Smooth muscle cell (in vitro differentiated cells): Measurements from ENCODE around the gene CCL19. TPM values are rescaled to one million over a fixed set of nuclear protein-coding genes. Genes with fewer than 3 reads are reported as not detected.

Experiments used
- DNase-seq: peaks from one replicate; lab custom pipeline; 2025; ENCODE audit not compliant: unreplicated experiment; lab: John Stamatoyannopoulos, UW
- H2AFZ ChIP-seq: fragments of 200-600 bp; sonication (generic); 2 replicates; pipeline ENCODE4 v1.6.0; 2016; ENCODE audit warnings: antibody characterized with exemption, low read depth, mild to moderate bottlenecking
- H3F3A ChIP-seq: fragments of 200-600 bp; sonication (generic); 2 replicates; pipeline ENCODE4 v1.6.0; 2017; ENCODE audit warnings: antibody characterized with exemption, low read depth
- H3K27ac ChIP-seq: fragments of 200-600 bp; sonication (generic); 2 replicates; pipeline ENCODE4 v1.5.1; 2016; ENCODE audit warnings: low read depth, mild to moderate bottlenecking
- H3K27me3 ChIP-seq: fragments of 200-600 bp; sonication (generic); 2 replicates; pipeline ENCODE4 v1.6.1; 2016; ENCODE audit warnings: low read depth, mild to moderate bottlenecking
- H3K36me3 ChIP-seq: fragments of 200-600 bp; sonication (generic); 2 replicates; pipeline ENCODE4 v1.5.1; 2016; ENCODE audit warnings: low read depth
- H3K4me1 ChIP-seq: fragments of 200-600 bp; sonication (generic); 2 replicates; pipeline ENCODE4 v1.5.1; 2016; ENCODE audit warnings: low read depth
- H3K4me2 ChIP-seq: fragments of 200-600 bp; sonication (generic); 2 replicates; pipeline ENCODE4 v1.6.0; 2016; ENCODE audit warnings: mild to moderate bottlenecking
- H3K4me3 ChIP-seq: fragments of 200-600 bp; sonication (generic); 2 replicates; pipeline ENCODE4 v1.5.1; 2016; ENCODE audit warnings: mild to moderate bottlenecking
- H3K79me2 ChIP-seq: fragments of 200-600 bp; sonication (generic); 2 replicates; pipeline ENCODE4 v1.6.0; 2016; ENCODE audit warnings: low read depth, mild to moderate bottlenecking
- H3K9ac ChIP-seq: fragments of 200-600 bp; sonication (generic); 2 replicates; pipeline ENCODE4 v1.6.0; 2016; ENCODE audit warnings: low read depth
- H3K9me3 ChIP-seq: fragments of 200-600 bp; sonication (generic); replicated peaks from 2 replicates; pipeline ENCODE4 v1.5.1; 2016; ENCODE audit warnings: low read depth
- H4K20me1 ChIP-seq: fragments of 200-600 bp; sonication (generic); 2 replicates; pipeline ENCODE4 v1.6.0; 2016; ENCODE audit warnings: low read depth
- CTCF ChIP-seq: fragments of 200-600 bp; sonication (generic); IDR thresholded peaks from 2 replicates; pipeline ENCODE4 v1.5.1; 2017; ENCODE audit warnings: borderline replicate concordance, mild to moderate bottlenecking, antibody characterized with exemption; ENCODE audit not compliant: insufficient read depth, poor library complexity, severe bottlenecking
- WGBS: methylation state at CpG from one replicate; pipeline ENCODE4 v1.1.7; 2016; ENCODE audit warnings: low lambda C conversion rate; 5-methylcytosine and 5-hydroxymethylcytosine counted together
- polyA plus RNA-seq: library from polyadenylated mRNA; unstranded; fragments of >200 nt; fragmentation: Nextera tagmentation; extraction: Ambion mirVana; gene quantifications from 2 replicates; pipeline ENCODE4 v1.2.1, GENCODE V29; 2016
- small RNA-seq: library from RNA; depleted of rRNA; stranded (forward); fragments of <200 nt; gene quantifications from one replicate; pipeline ENCODE3, GENCODE V24; 2014
- total RNA-seq: library from RNA; depleted of rRNA; stranded (reverse); fragments of >200 nt; gene quantifications from 2 replicates; pipeline ENCODE4 v1.2.3, GENCODE V29; 2014

CCL19 gene
- total and polyA plus RNA-seq, 2 experiments from 2014 or later, result not detected

GRCh38 chr9:34642679-34643078 is 48.4 kb downstream of the CCL19 start:
- no peak for DNase-seq
- Histone ChIP-seq H3K4me3 (no peak overlapping the region), H3K36me3 (no peaks in the 10 kb centered on the region), H3K4me2 (no peak overlapping the region), H3F3A (no peaks in the 10 kb centered on the region), H3K27ac (no peak overlapping the region), H2AFZ (no peak overlapping the region), H3K79me2 (peaks cover 6% of the 10 kb centered on the region), H3K9ac (no peak overlapping the region), H3K27me3 (no peaks in the 10 kb centered on the region), H3K9me3 (no peaks in the 10 kb centered on the region), H3K4me1 (peaks cover 10% of the 10 kb centered on the region), H4K20me1 (no peaks in the 10 kb centered on the region)
- WGBS, result 100% methylated on average over 1 of the region's 1 CpG
- TF ChIP-seq CTCF, result no peak

Small RNAs within 50 kb of the gene (small RNA-seq; reads per million reads assigned to genes)
- gene CCL27, result not detected

Other genes with a start within 250 kb of the CCL19 start
- 13.3 and 21.0 TPM in 2 replicates for gene FAM219A, start 232.7 kb downstream of the CCL19 start, total RNA-seq
- 29.4 and 29.5 TPM in 2 replicates for gene FAM219A, start 232.7 kb downstream of the CCL19 start, polyA plus RNA-seq
- 0.13 TPM in 1 of 2 replicates, not detected in the other for gene DNAI1, start 232.5 kb downstream of the CCL19 start, total RNA-seq
- 0.31 TPM in 1 of 2 replicates, not detected in the other for gene DNAI1, start 232.5 kb downstream of the CCL19 start, polyA plus RNA-seq
- gene ENHO, start 168.3 kb downstream of the CCL19 start, total RNA-seq, result not detected in 2 replicates
- gene ENHO, start 168.3 kb downstream of the CCL19 start, polyA plus RNA-seq, result 0.97 and 1.7 TPM in 2 replicates
- gene CNTFR, start 101.6 kb downstream of the CCL19 start, total RNA-seq, result 4.3 and 8.6 TPM in 2 replicates
- 16.4 and 17.8 TPM in 2 replicates for gene CNTFR, start 101.6 kb downstream of the CCL19 start, polyA plus RNA-seq
- gene RPP25L, start 79.2 kb downstream of the CCL19 start, total RNA-seq, result 10.9 and 11.3 TPM in 2 replicates
- 20.9 and 27.5 TPM in 2 replicates for gene RPP25L, start 79.2 kb downstream of the CCL19 start, polyA plus RNA-seq
- 76.4 and 87.6 TPM in 2 replicates for gene DCTN3, start 70.8 kb downstream of the CCL19 start, total RNA-seq
- 142 and 164 TPM in 2 replicates for gene DCTN3, start 70.8 kb downstream of the CCL19 start, polyA plus RNA-seq
- not detected in 2 replicates for gene ARID3C, start 62.2 kb downstream of the CCL19 start, total RNA-seq
- 0.40 and 0.45 TPM in 2 replicates for gene ARID3C, start 62.2 kb downstream of the CCL19 start, polyA plus RNA-seq
- gene SIGMAR1, start 53.5 kb downstream of the CCL19 start, total RNA-seq, result 99.6 and 105 TPM in 2 replicates
- gene SIGMAR1, start 53.5 kb downstream of the CCL19 start, polyA plus RNA-seq, result 152 and 192 TPM in 2 replicates
- 25.9 and 32.9 TPM in 2 replicates for gene GALT, start 44.6 kb downstream of the CCL19 start, total RNA-seq
- 46.4 and 52.2 TPM in 2 replicates for gene GALT, start 44.6 kb downstream of the CCL19 start, polyA plus RNA-seq
- gene IL11RA, start 39.1 kb downstream of the CCL19 start, total RNA-seq, result 44.5 and 72.1 TPM in 2 replicates
- 69.8 and 99.8 TPM in 2 replicates for gene IL11RA, start 39.1 kb downstream of the CCL19 start, polyA plus RNA-seq
- 3.6 TPM in 1 of 2 replicates, not detected in the other for gene CCL27, start 28.6 kb downstream of the CCL19 start, total RNA-seq
- gene CCL27, start 28.6 kb downstream of the CCL19 start, polyA plus RNA-seq, result 1.0 TPM in 2 replicates
- not detected in 2 replicates for gene CCL21, start 18.9 kb upstream of the CCL19 start, total RNA-seq
- not detected in 2 replicates for gene CCL21, start 18.9 kb upstream of the CCL19 start, polyA plus RNA-seq